Colonic mucosa (tissue), 4 donors: ENCODE data around the gene PHACTR3. TPM values are rescaled to one million over a fixed set of nuclear protein-coding genes. Genes with fewer than 3 reads are reported as not detected.
A peak's percentile ranks its signal among the peaks of the same experiment; 100 is the strongest.

ENCODE experiments used
- DNase-seq: peaks from one replicate; pipeline ENCODE4 v3.0.0-alpha.2; 2020
- H3K27ac ChIP-seq: fragments of 200-600 bp; one replicate; pipeline ENCODE4 v1.8.0; 2021
- H3K27me3 ChIP-seq: fragments of 200-600 bp; one replicate; pipeline ENCODE4 v1.8.0; 2021
- H3K36me3 ChIP-seq: fragments of 200-600 bp; one replicate; pipeline ENCODE4 v1.8.0; 2021
- H3K4me1 ChIP-seq: fragments of 200-600 bp; one replicate; pipeline ENCODE4 v1.8.0; 2021; ENCODE audit warnings: mild to moderate bottlenecking
- H3K4me3 ChIP-seq: fragments of 200-600 bp; one replicate; pipeline ENCODE4 v1.8.0; 2021
- H3K9ac ChIP-seq, 2 donors: one replicate each; pipeline ENCODE4 v1.7.0; 2013; ENCODE audit warnings: control low read depth in 2 of 2, low read depth in 2 of 2, low read length in 2 of 2
- H3K9me3 ChIP-seq: fragments of 200-600 bp; one replicate; pipeline ENCODE4 v1.8.0; 2021
- intact Hi-C: fragments of 100-400 bp; cut with DNase I; formaldehyde crosslinking; loops from one replicate; pipeline ENCODE4 v1.14.1; 2022
- total RNA-seq, 2 donors: library from RNA; stranded (reverse); fragmentation: NEBNext Ultra II Directional in 1 of 2; extraction: Animal tissue kit (Norgen Biotek cat#: 25700) in 1 of 2; gene quantifications; one replicate each; pipeline ENCODE4 v1.2.1, GENCODE V29; 2021
- TF ChIP-seq, protein P1 (sequence below): fragments of 200-600 bp; IDR thresholded peaks from one replicate; pipeline ENCODE4 v1.8.0; 2022; ENCODE audit warnings: antibody characterized with exemption, mild to moderate bottlenecking
- donor health status: healthy.
- donor health status: DM: no; HTN: no; CAD: no.
- donor health status: DM: no; HTN: no; CAD: no.

PHACTR3 gene
- total RNA-seq, 2 donors from 2014 or later = 0.44 to 0.53 TPM

DNA sequence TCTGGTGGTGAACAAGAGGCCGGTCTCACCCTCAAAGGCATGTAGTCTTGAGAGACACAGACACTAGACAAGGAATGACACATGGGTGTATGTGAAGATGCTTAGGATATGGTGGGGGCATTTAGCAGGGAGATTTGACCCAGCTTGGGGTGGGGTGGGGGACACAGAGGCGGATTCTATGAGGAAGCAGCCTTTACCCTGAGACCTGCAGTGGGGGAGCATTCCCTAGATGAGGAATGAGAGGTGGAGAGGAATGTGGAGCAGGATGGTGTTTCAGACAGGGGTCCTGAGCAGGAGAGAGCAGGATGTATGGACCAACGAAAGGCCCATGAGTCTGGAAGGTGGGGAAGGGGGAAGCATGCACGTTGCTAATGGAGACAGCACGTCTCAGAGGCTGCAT is 57.8 kb downstream of the PHACTR3 start:
- Histone ChIP-seq H3K27ac (no peak overlapping the region), H3K9me3 (no peaks in the 10 kb centered on the region), H3K36me3 (no peaks in the 10 kb centered on the region), H3K9ac (no peak overlapping the region), H3K4me1 (no peaks in the 10 kb centered on the region), H3K27me3 (no peaks in the 10 kb centered on the region), H3K4me3 (no peak overlapping the region)
- TF ChIP-seq, protein P1, sequence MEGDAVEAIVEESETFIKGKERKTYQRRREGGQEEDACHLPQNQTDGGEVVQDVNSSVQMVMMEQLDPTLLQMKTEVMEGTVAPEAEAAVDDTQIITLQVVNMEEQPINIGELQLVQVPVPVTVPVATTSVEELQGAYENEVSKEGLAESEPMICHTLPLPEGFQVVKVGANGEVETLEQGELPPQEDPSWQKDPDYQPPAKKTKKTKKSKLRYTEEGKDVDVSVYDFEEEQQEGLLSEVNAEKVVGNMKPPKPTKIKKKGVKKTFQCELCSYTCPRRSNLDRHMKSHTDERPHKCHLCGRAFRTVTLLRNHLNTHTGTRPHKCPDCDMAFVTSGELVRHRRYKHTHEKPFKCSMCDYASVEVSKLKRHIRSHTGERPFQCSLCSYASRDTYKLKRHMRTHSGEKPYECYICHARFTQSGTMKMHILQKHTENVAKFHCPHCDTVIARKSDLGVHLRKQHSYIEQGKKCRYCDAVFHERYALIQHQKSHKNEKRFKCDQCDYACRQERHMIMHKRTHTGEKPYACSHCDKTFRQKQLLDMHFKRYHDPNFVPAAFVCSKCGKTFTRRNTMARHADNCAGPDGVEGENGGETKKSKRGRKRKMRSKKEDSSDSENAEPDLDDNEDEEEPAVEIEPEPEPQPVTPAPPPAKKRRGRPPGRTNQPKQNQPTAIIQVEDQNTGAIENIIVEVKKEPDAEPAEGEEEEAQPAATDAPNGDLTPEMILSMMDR = no peak
- peak; percentile 3 for DNase-seq
- intact Hi-C loops = no loop called here

DNA sequence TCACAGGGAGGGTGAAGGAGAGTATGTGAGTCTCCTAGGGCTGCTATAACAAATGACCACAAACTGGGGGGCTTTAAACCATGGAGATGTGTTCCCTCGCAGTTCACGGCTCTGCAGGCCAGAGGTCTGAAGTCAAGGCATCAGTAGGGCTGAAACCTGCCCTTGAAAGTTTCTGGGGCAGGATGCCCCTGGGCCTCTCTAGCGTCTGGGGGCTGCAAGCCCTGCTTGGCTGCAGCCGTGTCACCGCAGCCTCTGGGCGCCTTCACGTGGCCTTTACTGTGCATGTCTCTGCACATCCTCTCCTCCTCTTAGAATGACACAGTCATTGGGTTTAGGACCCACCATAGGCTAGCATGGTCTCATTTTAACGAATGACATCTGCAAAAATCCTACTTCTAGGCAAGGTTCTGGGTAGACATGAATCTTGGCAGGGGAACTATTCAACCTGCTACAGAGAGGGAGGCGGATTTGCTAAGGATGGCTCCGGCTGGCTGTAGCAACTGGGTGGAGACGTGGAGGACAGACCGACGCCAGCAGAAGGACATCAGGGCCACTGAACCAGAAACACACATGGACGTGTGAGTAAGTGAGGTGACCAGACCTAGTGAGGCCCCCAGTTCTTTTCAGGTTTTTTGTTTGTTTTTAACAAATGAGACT is 58.6 kb downstream of the PHACTR3 start:
- intact Hi-C loops = no loop called here
- Histone ChIP-seq H3K27ac (no peak overlapping the region), H3K9me3 (no peaks in the 10 kb centered on the region), H3K4me1 (no peaks in the 10 kb centered on the region), H3K4me3 (no peak overlapping the region), H3K9ac (no peak overlapping the region), H3K36me3 (no peaks in the 10 kb centered on the region), H3K27me3 (no peaks in the 10 kb centered on the region)
- TF ChIP-seq, protein P1 = no peak
- DNase-seq = peak; percentile 5

DNA sequence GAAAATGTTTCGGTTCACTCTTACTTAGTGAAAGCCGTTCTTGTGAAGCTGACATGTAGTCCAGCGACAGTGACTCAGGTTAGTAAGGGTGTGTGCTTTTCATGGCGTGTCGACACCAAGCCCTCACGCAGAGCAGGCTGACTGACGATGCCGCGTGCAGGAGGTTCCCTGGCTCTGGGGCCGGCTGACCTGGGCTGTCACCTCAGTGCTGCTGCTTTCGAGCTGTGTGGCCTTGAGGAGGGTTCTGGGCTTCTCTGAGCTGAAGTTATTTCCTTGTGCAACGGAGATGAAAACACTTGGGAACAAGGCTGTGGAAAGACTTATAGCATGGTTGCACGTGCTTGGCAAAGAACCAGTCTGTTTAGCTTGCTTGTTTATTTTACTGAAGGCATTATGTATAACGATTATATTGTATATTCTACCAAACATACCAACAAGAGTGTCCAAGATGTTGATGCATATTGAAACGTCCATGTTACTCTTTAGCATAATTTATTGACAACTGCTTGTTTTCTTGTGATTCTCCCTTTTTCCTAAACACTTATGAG is 59.2 kb downstream of the PHACTR3 start:
- DNase-seq = no peak
- Histone ChIP-seq H3K9ac (no peak overlapping the region), H3K9me3 (no peaks in the 10 kb centered on the region), H3K27ac (no peak overlapping the region), H3K36me3 (no peaks in the 10 kb centered on the region), H3K4me1 (no peaks in the 10 kb centered on the region), H3K4me3 (no peak overlapping the region), H3K27me3 (no peaks in the 10 kb centered on the region)
- TF ChIP-seq, protein P1 = no peak
- intact Hi-C loops = no loop called here

DNA sequence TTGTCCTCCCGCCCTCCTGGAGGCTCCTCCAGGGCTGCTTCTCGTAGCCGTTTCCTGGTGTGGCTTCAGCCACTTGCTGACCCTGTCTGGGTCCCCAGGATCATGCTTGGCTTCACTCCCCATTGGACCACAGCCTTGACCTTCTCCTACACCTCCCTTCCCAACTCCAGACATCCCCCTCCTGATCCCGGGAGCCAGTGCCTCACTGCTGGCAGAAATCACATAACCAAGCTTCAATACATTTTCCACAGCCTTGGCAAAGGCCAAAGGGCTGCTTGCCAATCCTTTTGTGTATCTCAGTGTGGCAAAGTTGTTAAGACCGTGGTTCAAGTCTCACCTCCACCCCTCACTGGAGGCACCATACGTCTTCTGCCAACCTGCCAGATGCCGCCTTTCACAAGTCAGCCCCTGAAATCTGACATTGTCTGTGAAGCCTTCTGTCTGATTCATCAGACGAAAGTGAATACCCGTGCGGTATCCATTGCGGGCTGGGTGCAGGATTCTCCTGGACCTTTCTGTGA is 60.1 kb downstream of the PHACTR3 start:
- Histone ChIP-seq H3K4me1 (no peaks in the 10 kb centered on the region), H3K27me3 (no peaks in the 10 kb centered on the region)

DNA sequence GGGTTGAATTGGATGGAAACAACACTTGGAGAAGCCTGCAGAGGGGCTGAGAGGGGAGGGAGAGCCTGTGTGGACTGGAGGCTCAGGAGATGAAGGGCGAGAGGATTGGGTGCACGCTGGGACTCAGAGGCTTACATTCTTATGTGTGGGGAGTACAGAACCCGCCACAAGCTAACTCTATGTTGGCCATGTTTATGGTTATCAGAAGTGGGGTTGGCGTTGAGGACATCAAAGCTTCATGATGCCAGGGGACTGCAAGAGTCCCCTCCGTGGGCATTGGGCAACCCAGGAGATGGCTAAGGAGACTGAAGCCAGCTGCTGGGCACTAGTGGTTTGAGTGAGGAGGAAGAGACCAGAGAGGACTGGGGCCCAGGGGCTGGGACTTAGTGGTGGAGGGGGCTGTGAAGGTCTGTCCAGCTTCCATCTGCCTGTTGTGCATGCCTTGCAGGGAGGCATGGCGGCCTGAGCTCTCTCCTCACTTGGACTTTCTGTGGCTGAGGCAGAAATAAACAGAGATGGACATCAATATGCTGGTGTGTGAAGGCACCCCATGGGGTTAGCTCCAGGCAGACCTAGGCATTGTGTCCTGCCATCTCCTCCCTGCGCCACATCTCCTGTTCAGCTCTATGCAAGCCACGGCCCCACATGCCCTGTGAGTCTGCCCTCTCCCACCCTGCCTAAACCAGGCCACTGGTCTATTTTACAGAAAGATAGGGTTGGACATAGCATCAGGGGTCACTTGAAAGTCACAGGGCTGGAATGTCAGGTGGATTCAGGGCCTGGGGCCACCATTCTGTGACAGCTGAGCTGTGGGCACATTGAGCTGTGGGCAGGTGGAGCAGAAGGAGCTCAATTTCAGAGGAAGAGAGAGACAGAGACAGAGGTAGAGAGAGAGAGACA is 61.6 kb downstream of the PHACTR3 start:
- TF ChIP-seq, protein P1 = no peak
- Histone ChIP-seq H3K4me3 (no peak overlapping the region), H3K27ac (no peak overlapping the region), H3K4me1 (no peaks in the 10 kb centered on the region), H3K9me3 (no peaks in the 10 kb centered on the region), H3K27me3 (no peaks in the 10 kb centered on the region), H3K9ac (no peak overlapping the region), H3K36me3 (no peaks in the 10 kb centered on the region)
- intact Hi-C loops = no loop called here
- no peak for DNase-seq

More for the DNA sequence above, 60.1 kb downstream of the PHACTR3 start:
- no peaks in the 10 kb centered on the region for H3K9me3 ChIP-seq
- no peak overlapping the region for H3K27ac ChIP-seq
- no peak overlapping the region for H3K4me3 ChIP-seq
- intact Hi-C loops = no loop called here
- TF ChIP-seq, protein P1 = no peak
- no peak overlapping the region for H3K9ac ChIP-seq
- DNase-seq = no peak
- H3K36me3 ChIP-seq = no peaks in the 10 kb centered on the region
